GM18861 (cell line): ENCODE measurements around the gene SCARB1.
"Not testable (repeated sequence)": the region's sequence is repeated elsewhere in the genome, so short reads cannot be mapped to it uniquely, and the experiment has no call there.

Experiments
- ATAC-seq: cut with Tn5 transposase; IDR thresholded peaks from one replicate; pipeline ENCODE4 v1.9.1; 2021; ENCODE audit not compliant: unreplicated experiment

SCARB1 gene

DNA sequence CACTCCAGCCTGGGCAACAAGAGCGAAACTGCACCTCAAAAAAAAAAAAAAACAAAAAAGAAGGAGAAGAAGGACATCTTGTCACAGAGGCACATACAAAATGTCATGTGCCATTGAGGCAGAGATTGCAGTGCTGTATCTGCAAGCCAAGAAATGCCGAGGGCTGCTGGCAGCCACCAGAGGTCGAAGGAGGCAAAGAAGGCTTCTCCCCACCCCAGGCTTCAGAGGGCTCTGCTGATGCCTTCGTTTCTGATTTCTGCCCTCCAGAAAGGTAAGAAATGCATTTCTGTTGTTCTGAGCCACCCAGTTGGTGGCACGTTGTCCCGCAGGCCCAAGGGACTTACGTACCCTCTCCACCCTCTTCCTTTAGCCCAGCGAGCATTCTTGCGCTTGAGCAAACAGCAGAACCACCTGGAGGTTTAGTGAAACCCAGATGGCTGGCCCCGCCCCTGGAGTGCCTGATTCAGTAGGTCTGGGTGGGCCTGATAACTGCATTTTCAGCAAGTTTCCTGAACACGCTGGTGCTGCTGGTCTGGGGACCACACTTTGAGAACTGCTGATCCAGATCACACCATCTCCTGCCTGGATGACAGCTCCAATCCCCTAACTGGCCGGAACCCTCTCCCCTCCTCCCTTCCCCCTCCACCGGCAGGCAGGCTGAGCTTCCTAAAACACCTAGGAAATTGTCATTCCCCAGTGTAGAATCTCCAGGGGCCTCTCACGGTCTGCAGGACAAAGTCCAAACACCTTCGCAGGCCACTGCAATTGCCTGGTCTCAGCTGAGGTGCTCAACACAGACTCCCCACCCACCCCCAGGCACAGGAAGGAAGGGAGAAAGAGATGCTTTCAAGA, 21.1 kb upstream of the SCARB1 start:
- ATAC-seq = peak; percentile 91

DNA sequence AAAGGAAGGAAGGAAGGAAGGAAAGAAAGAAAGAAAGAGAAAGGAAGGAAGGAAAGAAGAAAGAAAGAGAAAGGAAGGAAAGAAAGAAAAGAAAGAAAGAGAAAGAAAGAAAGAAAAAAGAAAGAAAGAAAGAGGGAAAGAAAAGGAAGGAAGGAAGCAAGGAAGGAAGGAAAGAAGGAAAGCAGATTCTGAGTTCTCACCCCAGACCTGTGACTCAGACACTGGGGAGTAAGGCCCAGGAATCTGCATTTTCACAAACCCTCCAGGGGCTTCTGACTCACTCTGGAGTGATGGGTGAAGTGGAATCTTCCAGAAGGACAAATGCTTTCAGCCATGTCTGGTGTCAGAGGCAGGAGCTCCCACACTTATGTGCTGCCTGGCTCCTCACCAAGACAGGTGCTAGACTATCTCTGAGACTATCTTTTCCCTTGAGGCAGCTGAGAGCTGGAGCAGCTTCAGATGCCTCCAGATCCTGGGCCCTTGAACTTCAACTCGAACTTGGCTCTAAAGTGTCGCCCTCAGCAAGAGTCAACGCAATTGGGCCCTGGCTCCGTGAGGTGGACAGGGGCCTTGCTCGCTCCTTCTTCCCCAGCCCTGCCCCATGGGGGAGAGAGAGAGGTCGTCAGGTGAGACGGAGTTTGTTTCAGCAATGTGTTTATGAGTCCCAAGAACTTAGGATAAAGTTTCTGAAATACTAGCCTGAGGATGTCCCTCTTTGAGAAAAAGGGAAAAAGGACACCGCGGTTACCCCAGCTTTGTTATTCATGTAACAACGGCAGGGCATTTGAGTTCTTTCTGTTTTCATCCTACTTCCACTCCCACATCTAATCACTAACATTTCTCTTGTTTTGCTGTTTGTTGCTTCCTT, 19.8 kb upstream of the SCARB1 start:
- ATAC-seq = no peak

DNA sequence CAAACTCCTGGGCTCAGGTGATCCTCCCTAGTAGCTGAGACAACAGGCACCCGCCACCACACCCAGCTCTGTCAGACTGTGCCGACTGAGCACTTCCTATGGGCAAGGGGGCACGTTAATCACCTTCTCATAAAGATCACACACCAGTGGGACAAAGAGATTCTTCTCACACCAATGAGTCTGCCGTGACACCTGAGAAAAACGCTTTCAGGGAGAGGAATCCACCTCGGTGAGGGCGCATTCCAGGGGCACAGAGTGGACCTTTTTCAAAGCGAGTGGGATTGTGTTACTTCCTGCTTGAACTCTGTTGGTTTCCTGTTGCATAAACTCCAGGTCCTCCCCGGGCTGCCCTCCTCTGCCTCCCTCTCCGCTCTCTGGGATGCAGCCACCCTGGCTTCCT, 17.5 kb upstream of the SCARB1 start:
- ATAC-seq = no peak

DNA sequence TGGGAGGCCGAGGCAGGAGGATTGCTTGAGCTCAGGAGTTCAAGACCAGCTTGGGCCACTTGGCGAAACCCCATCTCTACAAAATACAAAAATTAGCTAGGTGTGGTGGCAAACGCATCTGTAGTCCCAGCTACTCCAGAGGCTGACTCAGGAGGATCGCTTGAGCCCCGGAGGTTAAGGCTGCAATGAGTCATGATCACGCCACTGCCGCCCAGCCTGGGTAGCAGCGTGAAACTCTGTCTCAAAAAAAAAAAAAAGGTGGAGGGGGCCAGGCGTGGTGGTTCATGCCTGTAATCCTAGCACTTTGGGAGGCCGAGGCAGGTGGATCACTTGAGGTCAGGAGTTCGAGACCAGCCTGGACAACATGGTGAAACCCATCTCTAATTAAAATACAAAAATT, 16.7 kb upstream of the SCARB1 start:
- ATAC-seq = not testable (repeated sequence)

DNA sequence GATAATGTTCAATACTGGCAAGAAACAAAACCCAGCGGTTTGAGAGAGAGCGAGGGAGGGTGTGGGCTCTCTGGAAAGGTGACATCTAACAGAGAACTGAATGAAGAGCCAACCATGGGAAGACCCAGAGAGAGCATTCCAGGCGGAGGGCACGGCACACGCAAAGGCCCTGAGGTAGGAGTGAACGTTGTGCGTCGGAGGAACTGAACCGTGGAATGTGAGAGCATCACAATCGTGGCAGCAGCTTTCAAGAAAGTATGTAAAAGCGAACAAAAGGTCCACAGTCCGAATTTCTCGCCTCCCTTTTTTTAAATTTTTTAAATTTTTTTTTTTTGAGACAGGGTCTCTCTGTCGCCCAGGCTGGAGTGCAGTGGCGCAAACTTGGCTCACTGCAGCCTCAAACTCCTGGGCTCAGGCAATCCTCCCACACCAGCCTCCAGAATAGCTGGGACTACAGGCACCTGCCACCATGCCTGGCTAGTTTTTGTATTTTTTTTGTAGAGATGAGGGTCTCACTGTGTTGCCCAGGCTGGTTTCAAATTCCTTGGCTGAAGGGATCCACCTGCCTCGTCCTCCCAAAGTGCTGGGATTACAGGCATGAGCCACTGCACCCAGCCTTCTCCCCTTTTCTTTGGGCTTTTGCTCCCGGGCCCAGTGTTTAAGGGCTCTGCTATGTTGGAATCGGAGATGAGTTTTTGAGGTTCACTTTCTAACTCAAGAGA, 15.3 kb upstream of the SCARB1 start:
- ATAC-seq = no peak

DNA sequence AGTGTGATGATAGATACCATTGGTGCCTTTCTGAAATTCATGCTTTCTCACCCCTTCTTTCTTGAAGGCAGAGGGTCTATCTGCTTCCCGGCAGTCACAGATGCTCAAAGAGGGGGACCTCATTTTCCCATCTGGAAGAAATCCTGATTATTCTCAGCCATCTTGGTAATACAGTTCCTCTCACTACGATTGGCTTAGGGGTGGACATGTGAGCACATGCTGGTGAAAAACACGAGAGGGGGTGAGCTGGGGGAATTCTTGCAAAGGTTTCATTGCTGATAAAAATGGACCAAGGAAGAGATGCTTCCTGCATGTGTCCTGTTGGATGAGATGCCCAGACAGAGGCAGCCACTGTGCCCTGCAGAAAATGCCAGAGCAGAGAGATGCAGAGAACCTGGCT, 13.8 kb upstream of the SCARB1 start:
- ATAC-seq = no peak

DNA sequence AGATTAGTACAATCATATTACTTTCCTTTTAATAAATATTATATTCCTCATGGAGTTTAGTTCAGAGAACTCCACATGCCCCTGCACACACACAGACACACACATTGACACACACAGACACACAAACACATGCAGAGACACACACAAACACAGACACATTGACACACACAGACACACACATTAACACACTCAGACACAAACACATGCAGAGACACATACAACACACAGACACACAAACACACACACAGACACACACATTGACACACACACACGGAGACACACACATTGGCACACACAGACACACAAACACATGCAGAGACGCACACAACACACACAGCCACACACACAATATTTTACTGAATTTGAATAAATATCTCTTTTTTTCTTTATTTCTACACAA, 12.5 kb upstream of the SCARB1 start:
- no peak for ATAC-seq

DNA sequence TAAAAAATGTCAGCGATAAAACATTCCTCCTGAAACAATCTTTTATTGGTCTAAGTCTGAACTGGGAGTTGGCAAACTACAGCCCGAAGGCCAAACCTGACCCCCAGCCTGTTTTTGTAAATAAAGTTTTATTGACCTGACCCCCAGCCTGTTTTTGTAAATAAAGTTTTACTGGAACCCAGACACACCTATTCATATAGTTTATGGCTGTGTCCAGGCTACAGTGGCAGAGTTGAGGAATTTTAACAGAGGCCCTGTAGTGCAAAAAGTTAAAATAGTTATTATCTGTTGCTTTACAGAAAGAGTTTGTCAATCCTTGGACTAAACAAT, 12.1 kb upstream of the SCARB1 start:
- ATAC-seq = no peak

DNA sequence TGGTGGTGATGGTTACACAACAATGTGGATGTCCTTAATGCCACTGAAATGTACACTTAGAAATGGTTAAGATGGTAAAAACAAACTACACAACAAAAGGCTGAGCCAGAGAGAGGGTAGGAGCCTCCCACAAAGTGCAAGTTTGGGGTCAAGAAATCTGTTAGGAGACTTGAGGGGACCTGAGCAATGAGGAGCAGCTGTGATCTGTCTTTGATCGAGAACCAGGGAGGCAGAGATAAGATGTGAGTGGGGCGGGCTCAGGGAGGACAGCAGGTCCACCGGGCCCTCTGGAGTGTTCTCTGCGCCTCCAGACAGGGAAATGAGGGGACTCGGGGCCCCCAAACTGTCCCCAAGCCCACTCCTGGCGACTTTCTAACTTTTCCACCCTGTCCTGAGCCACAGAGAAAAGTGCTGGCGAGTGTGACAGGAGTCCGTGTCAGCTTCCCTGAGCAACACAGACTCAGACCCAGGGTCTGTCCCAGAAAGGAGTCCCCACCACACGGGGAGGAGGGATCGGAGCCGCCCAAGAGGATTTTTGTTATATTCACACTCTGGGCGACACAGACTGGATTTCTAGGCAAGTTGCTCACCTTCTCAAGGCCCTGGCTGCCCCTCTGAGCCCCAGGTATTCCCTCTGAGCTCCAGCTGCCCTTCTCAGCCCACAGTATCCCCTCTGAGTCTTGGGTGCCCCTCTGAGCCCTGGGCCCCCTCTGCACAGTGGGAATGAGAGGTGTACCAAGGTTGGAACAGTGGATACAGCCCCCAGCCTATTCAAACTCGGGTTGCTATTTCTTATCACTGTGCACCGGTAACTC, 11.5 kb upstream of the SCARB1 start:
- no peak for ATAC-seq

DNA sequence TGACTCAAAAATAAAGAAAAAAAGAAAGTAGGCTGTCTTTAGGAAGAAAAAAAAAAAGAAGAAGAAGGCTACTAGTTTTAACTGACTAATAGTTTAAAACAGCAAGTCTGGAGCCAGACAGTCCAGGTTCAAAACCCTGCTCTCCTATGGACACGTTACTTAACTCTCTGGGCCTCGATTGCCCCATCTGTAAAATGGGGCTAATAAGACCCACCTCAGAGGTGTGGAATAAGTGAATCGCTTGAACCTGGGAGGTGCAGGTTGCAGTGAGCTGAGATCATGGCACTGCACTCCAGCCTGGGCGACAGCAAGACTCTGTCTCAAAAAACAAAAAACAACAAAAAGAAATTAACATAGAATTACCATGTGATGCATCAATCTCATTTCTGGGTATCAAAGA, 10.5 kb upstream of the SCARB1 start:
- ATAC-seq = no peak

DNA sequence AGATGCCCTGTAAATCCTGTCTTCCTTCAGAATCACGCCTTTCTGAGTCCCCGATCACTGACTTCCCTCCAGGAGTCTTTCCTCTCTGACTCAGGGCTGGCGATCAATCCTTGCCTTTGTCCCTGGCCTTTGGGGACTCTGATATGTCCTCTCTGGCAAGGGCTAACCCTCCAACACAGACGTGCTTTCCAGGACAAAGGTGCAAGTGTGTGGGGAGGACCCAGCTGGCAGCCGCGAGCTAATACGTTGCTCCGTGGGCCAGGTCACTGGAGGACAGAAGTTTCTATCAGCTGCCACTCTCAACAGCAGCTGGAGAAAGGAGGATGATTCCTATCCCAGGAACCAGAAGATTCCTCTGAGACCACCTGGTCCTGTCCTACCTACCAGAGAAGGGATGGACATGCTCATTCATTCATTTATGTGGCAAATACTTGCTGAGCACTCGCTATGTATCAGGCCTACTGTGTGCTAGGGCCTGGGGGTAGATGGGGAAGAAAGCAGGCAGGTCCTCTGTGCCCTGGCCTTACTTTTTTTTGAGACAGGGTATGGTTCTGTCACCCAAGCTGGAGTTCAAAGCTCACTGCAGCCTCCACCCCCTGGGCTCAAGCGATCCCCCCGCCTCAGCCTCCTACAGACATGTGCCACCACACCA, 8.5 kb upstream of the SCARB1 start:
- no peak for ATAC-seq

DNA sequence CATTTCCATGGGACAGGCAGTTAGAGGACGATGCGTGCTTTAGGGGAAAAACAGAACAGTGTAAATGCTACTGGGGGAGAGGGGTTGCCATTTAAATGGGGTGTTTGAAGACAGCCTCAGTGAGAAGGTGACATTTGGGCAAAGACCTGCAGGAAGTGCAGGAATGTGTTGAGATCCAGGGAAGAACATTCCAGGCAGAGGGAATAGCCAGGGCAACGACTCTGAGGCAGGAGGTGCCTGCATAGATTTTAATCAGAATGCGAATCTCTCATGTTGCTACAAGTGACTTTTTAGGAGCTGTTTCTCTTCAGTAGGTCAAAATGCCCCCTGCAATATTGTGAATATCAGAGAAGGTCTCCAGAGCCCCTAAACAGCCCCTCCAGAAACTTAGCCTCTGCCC, 7.6 kb upstream of the SCARB1 start:
- no peak for ATAC-seq

DNA sequence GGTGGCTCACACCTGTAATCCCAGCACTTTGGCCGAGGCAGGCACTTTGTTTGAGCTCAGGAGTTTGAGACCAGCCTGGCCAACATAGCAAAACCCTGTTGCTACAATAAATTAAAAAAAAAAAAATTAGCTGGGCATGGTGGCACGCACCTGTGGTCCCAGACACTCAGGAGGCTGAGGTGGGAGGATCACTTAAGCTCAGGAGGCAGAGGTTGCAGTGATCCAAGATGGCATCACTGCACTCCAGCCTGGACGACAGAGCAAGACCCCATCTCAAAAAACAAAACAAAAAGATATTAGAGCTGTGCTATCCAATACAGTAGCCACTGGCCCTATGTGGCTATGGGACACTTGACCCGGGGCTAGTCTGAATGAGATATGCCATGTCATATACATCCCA, 6.9 kb upstream of the SCARB1 start:
- no peak for ATAC-seq

DNA sequence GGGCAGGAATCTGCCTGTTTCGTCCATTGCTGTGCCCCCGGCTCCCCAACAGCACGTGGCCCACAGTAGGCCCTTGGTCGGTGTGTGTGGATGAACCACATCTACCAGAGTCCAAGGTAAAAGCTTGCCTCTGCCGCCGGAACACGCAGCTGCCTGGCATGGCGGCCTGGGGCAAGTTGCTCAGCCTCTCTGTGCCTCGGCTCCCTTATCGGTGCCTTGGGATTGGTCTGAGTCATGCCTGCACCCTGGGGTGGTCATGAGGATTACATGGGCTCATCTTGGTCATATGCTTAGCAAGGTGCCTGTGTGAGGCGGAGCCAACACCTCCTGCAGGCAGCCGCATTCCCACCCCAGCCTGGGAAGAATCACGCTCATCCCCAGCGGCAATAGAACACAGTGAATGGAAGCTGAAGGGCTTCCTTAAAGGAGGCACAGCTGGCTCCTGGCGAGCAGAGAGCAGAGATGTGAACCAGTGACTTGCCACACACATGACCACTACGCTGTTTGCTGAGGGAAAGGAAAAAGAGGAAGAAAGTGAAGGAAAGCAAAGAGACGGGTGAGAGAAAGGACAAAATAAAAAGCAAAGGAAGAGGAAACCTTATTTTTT, 5.5 kb upstream of the SCARB1 start:
- no peak for ATAC-seq

DNA sequence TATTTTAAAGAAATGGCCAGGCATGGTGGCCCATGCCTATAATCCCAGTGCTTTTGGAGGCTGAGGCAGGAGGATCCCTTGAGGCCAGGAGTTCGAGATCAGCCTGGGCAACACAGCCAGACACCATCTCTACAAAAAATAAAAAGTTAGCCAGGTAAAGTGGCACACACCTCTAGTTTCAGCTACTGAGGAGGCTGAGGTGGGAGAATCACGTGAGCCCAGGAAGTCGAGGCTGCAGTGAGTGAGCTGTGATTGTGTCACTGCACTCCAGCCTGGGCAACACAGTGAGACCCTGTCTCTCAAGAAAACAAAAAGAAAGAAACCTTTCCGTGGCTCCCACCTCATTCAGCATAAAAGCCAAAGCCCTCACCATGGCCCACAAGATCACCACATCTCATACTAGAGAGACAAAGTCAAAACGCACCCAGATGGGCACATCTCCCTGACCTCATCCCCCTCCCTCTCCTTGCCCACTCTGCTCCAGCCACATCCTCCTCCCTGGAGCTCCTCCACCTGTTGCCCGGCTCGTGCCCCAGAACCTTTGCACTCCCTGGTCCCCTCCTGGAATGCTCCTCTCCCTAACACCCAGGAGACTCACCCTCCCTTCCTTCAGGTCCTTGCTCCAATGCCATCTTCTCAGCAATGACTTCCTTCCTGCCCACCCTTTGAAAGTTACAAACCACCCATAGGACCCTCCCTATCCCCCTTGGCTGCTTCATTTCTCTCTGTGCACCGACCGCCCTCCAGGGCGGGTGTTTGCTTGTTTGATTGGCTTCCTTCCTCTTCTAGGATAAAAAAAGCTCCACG, 4.8 kb upstream of the SCARB1 start:
- ATAC-seq = no peak

DNA sequence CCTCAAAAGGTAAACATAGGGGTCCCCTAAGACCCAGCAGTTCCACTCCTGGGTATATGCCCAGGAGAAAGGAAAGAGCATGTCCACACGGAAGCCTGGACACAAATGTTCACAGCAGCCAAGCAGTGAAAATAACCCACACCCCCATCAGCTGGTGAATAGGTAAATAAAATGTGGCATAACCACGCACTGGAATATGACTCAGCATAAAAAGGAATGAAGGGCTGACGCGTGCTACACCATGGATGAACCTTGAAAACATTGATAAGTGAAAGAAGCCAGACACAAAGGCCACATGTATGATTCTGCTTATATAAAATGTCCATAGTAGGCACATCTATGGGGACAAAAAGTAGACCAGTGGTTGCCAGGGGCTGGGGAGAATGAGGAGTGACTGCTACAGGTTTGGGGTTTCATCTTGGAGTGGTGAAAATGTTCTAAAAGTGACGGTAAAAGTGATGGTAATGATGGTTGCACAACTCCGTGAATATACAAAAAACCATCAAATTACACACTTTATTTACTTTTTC, 3.8 kb upstream of the SCARB1 start:
- no peak for ATAC-seq

DNA sequence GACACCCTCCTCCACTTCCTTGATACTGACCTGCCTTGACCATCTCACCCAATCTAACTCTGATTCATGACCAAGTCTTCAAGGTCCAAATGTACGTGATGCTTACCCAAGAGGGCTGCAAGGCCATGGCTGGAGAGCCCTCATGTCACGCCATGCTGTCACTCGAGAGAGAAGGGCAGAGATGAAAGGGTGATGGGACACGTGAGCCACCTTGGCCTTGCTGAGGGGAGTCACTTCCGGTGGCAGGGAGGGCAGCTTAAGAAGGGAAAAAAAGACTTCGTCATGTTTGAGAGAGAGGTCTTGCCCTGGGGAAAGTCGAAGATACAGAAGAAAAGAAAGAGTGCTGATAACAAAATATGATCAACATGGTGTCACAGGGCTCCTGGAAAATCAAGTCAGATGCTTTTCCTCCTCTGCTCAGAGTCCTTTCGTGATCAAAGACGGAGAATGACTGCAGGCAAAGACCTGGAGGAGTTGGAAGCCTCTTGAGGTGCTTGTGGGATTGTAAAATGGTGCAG, 3.3 kb upstream of the SCARB1 start:
- ATAC-seq = no peak

DNA sequence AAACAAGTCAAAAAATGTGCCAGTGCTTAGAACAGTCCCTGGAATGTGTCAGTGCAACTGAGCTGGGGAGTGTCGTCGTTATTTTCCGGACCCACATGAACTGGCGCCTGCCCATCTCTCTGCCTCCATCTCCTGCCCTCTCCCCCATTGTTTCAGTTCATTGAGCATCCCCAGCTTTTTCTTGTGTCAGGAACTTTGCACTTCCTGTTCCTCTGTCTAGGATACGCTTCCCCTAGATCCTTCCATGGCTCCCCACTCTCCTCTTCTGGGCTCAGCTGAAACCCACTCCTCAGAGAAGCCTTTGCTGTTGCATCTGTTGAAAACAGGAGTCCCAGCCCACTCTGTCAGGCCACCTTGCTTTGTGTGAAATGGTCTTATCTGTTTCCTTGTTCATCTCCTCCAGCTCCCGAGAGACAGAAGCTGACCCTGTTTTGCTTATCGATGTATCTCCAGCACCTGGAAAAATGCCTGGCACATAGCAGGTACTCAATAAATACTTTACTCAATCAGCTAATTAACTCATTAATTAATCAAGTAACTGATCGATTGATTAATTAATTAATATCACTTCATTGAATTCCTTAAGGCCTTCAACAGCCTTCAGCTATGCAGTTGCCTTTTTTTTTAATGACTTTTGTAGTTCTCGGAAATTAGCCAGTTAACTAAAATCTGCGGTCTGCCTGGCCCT, 2.7 kb upstream of the SCARB1 start:
- no peak for ATAC-seq
